GM12801 (cell line): ENCODE measurements around the gene TGFBR1.

ENCODE experiments used
- TF ChIP-seq, protein P1 (sequence below): IDR thresholded peaks from one replicate; pipeline ENCODE4 v1.5.1; 2011; ENCODE audit warnings: control low read depth; ENCODE audit not compliant: insufficient read length; ENCODE audit errors: extremely low read depth

The TGFBR1 gene

DNA sequence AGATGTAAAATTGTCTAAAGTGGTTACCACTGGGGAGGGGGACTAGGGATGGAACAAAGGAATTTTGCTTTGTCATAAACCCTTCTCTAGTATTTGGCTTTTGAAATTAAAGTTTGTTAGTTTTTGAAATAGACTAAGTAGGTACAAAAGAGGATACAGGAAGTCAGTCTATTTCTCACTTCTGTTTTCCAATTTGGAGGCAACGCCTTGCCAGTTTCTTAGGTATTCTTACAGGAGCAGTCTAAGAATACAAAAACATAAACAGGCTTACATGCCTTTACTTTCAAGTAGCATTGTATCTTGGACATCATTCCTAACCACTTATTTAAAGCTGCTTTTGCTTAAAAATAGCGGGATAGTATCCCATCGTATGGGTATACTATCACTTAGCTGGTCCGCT, 82.4 kb downstream of the TGFBR1 start:
- TF ChIP-seq, protein P1, sequence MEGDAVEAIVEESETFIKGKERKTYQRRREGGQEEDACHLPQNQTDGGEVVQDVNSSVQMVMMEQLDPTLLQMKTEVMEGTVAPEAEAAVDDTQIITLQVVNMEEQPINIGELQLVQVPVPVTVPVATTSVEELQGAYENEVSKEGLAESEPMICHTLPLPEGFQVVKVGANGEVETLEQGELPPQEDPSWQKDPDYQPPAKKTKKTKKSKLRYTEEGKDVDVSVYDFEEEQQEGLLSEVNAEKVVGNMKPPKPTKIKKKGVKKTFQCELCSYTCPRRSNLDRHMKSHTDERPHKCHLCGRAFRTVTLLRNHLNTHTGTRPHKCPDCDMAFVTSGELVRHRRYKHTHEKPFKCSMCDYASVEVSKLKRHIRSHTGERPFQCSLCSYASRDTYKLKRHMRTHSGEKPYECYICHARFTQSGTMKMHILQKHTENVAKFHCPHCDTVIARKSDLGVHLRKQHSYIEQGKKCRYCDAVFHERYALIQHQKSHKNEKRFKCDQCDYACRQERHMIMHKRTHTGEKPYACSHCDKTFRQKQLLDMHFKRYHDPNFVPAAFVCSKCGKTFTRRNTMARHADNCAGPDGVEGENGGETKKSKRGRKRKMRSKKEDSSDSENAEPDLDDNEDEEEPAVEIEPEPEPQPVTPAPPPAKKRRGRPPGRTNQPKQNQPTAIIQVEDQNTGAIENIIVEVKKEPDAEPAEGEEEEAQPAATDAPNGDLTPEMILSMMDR: no peak

DNA sequence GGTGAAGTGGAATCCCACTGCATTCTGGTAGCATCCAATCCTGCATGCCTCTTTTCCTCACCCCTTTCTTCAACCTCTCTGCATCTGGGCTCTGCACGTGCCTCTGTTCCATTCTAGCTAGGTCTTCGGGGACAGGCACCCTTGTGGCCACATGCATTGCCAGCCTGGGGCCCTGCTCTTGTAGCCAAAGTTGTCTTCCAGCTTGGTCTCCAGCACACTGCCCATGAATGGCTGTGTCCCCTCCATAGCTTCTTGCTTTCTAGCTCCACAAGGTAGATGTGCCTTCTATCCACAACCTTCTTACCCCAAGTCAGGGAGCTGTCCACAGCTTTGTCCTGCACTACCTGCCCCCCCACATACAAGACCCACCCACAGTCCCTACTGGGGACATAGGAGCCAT, 84.3 kb downstream of the TGFBR1 start:
- TF ChIP-seq, protein P1: no peak

DNA sequence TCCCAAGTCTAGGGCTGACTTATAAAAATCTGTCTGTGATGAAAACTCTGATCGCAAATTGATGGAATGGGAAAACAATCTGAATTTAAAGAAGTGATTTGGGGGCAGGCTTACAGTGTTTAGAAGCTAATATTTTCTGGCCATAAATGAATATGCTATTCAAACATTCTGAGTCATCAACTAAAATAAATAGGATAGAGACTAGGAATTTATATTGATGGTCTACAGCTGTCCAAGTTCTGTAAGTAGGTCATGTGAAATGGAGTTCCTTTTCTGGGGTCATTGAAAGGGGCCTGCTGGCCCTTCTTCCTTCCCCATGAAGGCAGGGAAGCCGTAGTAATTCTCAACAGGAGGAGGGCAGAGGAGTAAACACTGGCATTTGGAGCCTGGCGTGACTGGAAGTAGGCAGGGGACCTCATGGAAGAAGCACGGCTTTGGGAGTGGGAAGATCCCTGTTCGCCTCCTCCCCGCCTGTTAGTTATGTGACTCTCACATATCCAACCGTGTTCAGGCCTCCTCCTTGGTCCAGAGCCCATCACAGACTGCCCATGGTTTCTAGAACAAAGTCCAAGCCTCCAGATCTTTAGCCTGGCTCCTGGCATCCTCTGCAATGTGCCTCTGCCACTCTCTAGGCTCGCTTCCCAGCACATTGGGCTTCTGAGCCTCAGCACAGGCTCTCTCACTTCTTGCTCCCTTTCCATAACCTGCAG, 85.1 kb downstream of the TGFBR1 start:
- TF ChIP-seq, protein P1: no peak

DNA sequence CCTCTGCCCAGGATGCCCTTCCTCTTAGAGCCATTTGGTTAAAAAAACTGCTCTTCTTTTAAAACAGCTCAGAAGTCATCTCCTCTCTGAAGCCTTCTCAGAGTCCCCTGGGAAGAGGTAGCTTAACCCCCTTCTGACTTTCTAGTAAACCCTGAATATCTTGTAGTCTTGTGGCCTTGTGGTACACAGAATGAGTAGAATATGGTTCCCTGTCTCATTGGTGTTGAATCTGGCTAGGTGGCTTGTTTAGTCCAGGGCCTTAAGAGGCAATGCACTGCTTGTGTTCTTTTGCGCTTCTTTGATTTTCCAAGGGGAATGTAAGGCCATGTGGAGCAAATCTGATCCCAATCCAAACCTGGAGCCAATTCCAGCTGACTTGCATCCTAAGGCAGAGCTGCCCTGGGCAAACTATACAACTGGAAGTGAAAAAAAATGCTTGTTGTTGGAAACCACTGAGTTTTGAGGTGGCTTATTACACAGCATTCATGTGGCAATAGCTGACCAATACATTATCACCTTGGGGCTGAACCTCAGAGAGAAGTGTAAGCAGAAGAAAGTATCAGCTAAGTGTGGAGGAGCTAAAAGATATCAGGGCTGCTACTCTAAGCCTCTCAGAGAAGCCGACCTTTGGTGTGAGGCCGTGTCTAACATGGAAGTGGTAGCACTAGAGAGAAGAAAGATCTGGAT, 85.8 kb downstream of the TGFBR1 start:
- TF ChIP-seq, protein P1: no peak

DNA sequence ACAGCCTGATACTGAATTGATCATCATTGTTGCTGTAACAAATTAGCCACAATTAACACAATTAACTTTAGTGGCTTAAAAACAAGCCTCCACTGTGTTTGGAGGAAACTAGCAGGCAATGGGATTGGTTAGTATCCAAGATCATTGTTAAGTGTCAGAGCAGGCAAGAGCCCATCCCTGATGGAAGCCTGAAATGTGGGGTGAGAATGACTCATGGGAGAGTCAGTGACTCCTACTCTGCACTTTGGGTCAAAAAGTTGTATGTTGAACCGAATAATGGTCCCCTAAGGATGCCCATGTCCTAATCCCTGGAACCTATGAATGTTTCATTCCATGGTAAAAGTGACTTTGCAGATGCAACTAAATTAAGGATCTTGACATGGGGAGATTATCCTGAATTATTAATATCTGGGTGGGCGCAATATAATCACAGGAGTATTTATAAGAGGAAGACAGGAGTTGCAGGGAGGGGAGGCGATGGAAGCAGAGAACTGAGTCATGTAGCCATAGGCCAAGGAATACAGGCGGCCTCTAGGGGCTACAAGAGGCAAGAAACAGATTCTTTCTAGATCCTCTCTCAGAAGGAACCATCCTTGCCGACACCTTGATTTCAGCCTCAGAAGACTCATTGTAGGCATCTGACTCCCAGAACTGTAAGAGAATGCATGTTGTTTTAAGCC, 88.0 kb downstream of the TGFBR1 start:
- TF ChIP-seq, protein P1: no peak

DNA sequence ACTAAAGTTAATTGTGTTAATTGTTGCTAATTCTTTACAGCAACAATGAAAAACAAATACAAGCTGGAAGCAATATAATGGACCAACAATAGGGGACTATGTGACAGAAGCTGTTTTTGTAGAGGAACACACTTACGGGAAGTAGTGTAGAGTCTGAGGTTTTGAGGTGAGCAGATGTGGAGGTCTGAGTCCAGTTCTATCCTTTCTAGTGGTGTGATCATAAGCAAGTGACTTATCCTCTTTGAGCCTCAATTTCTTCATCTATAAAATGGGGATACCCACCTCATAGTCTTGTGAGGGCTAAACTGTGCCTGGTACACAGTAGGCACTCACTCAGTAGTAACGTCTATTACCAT, 88.5 kb downstream of the TGFBR1 start:
- TF ChIP-seq, protein P1: no peak

DNA sequence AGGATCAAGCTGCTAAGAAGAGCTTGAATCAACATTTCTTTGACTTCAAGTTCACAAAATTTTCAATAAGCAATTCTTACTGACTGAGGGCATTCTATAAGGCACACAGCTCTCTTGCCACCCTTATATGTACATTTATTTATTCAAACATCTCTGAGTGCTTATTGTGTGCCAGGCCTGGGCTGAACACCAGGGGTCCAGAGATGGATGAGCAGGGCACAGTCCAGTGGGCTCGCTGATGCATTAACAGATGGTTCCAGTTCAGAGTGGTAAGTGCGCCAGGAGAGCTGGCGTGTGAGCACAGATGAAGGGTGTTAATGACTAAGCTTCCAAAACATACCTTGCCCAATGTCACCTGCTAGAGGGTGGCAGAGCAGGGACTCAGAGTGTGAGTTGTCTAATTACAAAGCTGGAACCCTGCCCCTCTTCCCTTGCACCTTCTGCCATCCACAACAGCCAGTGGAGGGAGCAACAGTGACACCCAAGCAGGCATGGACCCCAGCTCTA, 92.3 kb downstream of the TGFBR1 start:
- TF ChIP-seq, protein P1: no peak
